GM03348 (cell line): ENCODE measurements around the gene SLC4A9.
"Not testable (repeated sequence)": the region's sequence is repeated elsewhere in the genome, so short reads cannot be mapped to it uniquely, and the experiment has no call there.

Experiments used
- DNase-seq: peaks from one replicate; pipeline ENCODE4 v3.0.0; 2012; ENCODE audit warnings: low spot score

The SLC4A9 gene

DNA sequence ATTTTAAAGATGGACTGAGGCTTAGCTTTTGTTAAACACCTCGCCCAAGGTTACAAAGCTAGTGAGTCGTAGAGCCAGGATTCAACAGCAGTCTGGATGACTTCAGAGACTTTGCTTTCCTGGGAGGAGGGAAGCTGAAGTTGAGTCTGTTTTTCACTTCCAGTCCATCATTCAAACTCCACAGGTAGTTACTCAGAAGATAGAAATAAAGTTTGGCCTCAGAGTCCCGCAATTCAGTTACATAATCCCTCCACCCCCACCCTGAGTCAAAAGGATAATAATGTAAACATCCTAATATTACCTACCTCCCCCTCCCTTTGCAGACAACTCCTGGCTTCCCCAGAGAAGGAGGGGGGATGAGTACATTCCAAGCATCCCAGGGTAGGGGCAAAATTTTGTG, 21.7 kb upstream of the SLC4A9 start:
- DNase-seq: no peak

DNA sequence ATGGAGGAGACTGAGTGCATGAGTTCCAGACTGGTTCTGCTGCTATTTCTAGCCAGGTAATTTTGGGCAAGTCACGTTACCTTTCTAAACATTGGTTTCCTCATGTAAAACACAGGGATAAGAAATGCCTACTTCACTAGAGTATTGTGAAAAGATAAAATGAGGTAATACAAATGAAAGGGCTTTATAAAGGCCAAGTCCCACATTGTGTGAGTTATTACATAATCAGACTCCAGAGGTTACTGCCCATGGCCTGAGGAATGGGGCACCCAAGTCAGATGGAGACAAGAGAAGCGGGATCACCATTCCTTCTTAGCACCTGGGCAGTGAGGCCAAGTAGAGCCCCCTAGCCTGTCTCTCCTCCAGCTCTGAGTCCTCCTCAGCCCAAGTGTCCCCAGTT, 21.1 kb upstream of the SLC4A9 start:
- no peak for DNase-seq

DNA sequence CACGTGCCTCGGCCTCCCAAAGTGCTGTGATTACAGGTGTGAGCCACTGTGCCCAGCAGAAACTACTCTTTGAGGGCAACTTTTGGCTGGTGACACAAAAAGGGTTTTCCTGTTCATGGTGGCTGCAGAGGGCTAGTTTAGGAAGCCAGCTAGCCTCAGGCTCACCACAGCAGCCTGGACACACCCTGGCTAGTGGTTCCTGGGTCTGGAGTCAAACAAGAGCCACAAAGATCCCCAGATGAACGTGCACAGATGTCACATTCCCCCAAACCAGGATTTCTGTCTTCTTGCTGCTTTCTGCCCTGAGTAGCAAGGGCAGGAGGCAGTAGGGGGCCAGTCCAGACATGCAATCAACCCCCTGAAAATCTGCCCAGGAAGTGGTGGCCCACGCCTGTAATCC, 20.4 kb upstream of the SLC4A9 start:
- no peak for DNase-seq

DNA sequence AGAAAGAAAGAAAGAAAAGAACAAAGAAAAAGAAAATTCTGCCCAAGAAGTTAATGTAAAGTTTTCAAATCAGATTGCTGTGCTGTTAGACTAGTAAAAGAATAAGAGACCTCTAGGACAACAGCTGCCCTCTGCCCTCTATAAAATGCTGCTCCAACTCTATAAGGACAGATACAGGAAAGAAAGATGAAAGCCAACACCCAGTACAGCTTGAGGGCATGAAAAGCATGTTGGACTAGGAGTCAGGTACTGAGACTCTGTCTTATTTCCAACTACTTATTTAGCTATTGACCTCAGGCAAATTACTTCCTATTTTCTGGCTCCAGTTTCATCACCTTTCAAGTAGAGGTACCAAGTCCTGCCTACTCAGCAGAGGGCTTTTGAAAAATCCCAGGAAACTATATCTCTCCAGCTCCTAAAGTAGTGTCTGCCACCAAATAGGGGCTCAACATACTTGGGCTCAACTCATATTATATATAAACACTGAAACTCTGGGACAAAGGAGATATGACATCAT, 19.3 kb upstream of the SLC4A9 start:
- no peak for DNase-seq

DNA sequence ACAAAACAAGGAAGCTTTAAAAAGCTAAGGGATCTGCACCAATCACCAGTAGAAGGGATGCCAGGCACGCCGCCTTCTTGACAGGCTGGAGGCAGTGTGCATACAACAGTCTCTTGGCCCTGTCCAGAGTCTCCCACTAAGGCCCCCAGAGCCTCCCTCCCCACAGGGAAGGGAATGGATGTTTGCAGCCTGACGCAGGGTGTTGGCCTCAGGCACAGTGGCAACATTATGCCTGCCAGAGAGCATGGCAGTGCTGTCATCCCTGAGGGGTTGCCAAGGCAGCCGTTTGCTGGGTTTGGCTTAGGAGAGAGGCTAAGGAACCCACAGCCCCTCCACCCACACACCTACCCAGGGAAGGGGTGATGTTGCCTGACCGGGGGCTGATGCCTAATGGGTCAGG, 18.4 kb upstream of the SLC4A9 start:
- no peak for DNase-seq

DNA sequence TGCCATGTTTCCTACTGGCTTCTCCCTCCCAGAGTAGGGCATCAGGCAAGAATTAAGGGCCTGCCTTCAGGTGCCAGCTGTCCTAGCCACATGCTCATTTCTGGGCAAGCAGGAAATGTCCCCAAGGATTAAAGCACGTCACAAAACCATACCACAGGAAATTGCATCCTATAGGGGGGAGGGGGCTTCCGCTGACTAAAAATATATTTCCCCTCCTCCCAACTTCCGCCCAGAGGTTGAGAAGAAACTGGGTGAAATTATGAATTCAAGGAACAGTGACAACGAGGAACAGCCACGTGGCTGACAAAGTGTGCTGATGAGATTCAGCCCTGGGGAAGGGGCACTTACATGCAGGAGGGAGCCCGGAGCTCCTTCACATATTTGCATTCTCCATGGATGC, 17.7 kb upstream of the SLC4A9 start:
- no peak for DNase-seq

DNA sequence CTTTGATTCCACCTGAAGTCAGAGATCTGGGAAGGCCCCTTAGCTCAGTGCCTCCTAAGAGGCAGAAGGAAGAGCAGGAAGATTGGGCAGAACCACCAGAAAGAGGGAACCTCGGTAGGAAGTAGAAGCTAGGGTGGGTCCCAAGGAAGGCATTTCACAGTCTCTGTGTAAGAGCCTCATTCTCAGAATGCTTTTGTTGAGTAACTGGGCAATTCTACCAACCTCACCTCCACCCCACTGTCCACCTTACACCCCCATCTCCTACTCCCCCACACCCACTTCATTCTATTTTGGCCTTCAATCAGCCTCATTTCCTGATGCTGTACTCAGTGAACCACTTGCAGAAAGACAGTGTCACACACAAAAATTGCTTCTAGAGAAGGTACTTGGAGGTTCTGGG, 17.1 kb upstream of the SLC4A9 start:
- DNase-seq: no peak

DNA sequence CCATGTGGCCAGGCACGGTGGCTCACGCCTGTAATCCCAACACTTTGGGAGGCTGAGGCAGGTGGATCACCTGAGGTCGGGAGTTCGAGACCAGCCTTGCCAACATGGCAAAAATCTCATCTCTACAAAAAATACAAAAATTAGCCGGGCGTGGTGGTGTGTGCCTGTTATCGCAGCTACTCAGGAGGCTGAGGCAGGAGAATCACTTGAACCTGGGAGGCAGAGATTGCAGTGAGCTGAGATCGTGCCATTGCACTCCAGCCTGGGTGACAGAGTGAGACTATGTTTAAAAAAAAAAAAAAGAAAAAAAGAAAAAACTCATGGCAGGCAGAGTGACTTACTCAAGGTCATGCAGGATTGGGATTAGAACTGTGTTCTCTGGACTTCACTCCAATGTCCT, 16.1 kb upstream of the SLC4A9 start:
- not testable (repeated sequence) for DNase-seq

DNA sequence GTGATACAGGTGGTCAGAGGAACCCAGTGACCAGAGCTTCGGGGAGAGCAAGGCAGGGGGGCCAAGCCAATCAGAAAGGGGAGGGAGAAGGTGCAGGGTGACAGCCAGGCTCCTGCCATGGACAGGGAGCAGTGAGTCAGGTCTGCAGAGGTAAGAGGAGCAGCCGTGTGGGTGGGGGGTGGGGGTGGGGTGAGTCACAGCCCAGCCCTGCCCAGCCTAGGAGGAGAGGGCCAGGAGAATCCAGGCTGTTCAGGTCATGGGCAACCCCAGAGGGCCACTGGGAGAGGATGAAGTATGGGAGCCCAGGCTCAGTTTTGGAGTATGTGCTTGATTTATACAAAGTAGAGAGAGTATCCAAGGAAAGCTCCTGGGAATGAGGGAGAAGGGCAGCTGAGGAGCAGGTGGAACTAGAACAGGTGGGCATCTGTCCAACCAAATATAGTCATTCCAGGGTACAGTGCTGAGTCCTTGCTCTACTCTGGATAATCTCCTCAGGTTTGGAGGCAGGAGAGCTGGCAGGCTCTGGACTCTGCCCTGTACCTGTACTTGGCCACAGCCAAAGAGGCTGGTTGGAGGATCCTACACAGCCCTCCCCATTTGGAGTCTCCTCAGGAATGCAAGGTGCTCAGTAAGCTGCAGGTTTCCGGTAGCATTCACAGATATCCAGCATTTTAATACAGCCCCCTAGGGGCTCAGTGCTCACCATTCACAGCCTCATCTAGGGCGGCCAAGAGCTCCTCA, 15.1 kb upstream of the SLC4A9 start:
- no peak for DNase-seq

DNA sequence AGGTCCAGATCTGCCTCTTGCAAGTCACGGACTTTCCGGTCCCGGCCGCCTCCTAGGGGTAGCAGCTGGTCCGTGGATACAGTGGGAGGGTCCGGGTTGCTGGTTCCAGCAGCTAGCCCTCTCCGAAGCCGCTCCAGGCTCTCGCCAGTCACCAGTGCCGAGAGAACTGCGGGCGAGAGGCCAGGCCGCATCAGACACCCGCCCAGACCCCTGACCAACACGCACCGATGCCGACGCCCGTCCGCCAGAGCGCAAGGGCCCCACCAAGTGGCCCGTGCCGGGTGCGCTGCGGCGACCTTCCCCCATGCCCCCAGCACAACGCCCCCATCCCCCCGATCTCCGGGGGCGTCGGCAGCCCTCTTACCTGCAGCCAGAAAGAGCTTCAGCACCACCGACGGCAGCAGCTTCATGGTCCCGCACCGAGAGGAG, 14.1 kb upstream of the SLC4A9 start:
- peak; percentile 81 for DNase-seq

DNA sequence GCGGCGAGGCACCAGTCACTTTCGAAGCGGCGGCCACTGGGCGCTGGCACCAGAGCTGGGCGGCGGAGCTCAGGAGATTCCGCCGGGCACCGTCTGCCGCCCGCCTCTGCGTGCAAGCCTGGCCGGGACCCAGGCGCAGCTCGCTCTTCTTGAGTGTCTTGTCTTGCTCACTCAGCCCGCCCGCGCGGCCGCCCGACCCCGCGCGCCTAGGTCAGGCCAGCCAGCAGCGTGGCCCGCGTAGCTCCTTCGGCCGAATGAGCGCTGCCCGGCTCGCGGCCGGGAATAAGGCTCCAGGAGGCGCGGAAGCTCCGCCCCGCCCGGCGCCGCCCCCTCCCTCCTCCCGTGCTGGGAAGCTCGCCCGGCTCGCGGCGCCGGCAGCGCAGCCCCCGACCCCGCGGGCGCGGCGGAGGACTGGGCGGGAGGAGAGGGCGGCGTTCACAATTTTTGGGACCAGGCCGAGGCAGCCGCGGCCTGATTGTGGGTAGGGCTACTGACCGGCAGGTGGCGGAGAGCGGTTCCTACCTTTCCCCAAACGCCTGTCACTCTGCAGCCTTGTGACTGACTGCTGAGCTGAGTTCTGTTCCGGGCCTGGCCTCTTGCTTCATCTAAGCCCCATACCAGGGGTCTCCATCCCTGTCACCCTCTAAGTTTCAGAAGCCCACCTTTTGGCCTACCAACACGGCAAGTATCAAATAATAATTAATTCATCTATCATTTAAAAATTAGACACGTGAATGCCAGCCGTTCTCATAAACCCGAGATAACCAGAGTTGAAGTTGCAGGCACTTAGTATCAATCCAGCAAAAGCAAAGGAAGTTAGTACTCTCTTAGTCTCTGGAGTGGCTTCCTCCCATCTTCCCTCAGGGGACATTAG, 13.4 kb upstream of the SLC4A9 start, which contains the start of gene HBEGF:
HBEGF (minus strand) TSS at position 256 of the 874 bp plus-strand sequence. CDS start 275 bp downstream, outside the sequence.
- peak; percentile 95 for DNase-seq

DNA sequence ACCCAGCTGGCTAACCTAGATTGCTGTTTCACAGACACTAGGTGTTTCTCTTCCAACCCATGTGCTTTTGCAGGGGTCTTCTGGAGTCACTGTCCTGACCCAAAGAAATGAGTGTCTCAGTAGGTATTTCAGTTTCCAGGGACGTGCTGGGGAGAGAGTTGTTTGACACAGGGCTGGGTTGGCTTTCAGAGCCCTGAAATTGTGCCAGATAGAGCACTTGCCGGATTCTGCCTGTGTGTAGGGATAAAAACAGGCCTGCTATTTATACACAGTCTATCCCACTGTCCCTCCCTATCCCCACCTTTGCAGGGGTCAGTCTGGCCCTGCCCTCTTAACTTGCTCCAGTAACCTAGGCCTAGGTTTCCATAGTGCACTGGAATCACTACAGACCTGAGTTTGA, 12.6 kb upstream of the SLC4A9 start:
- DNase-seq: no peak

DNA sequence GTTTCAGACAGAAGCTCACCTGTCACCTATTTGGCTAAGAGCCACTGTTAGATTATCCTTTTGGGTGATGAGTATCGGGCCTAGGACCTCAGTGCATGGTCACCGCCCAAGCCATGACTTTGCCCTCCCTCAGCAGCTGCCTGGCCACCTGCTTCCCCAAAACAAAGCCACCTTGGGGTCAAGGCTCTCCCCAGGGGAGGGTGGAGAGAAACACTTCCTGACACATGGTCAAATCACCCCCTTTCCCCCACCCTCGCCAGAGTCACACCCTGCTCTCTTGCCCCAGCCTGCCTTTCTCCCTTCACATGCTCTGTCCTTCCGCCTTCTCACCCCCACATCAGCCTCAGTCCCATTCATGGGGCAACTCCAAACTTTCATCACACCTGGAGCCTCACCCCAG, 11.9 kb upstream of the SLC4A9 start:
- DNase-seq: no peak

DNA sequence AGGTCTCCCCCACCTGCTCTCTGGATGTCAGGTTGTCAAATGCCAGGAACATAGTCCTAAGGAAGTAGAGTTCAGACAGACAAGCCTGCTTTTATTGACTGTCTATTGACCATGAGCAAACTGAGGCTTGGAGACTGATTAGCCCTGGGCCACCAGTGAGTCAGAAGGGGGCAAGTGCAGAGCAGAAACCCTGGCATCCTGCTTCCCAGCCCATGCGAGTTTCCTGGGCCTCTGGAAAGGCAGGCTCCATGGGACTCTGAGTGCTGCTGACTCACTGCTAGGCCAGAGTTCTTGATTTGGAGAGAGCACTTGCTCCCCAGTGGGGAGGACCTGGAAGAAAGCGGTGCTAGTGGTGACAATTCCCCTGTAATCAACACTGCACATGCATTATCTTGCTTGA, 10.8 kb upstream of the SLC4A9 start:
- no peak for DNase-seq

DNA sequence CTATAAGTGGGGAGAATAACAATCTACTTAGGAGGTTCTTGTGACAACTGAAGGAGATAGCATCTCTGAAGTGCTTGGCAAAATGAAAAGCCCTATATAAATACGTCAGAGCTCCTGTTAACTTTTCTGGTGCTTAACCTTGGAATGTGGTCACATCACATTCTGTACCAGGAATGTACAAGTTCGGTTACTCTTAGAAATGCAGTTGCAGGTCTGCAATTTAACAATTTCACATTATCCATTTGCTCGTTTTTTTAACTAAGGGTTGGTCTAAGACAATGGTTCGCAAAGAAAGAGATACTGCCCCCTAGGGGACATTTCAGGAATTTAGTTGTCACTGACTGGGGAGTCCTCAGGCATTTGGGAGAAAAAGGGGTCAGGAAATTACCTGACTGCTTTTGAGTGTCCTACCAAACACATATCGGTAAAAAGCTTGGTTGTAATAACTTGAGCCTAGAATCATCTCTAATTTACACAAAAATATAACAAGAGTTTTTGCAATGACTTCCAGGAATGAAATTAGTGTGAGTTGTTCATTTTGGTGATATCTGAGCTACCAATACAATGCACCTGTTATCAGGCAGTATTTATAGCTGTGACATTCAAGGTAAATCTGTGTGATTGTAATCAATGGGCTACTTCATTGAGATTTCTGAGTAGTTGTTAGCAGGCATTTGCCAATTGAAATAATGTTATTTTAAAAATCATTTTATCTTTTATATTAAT, 8.2 kb upstream of the SLC4A9 start:
- peak; percentile 80 for DNase-seq

DNA sequence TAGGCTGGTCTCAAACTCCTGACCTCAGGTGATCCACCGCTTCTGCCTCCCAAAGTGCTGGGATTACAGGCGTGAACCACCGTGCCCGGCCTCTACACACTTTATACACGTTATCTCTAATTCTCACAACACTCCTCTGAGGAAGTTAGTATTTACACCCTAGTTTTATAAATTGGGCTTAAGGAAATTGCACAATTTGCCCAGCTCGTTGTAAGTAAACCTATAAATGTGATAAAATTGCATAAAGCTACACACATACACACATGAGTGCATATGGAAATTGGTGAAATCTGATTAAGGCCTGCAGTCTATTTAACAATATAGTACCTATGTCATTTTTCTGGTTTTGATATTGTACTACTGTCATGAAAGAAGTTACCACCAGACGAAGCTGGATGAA, 4.4 kb upstream of the SLC4A9 start:
- no peak for DNase-seq

DNA sequence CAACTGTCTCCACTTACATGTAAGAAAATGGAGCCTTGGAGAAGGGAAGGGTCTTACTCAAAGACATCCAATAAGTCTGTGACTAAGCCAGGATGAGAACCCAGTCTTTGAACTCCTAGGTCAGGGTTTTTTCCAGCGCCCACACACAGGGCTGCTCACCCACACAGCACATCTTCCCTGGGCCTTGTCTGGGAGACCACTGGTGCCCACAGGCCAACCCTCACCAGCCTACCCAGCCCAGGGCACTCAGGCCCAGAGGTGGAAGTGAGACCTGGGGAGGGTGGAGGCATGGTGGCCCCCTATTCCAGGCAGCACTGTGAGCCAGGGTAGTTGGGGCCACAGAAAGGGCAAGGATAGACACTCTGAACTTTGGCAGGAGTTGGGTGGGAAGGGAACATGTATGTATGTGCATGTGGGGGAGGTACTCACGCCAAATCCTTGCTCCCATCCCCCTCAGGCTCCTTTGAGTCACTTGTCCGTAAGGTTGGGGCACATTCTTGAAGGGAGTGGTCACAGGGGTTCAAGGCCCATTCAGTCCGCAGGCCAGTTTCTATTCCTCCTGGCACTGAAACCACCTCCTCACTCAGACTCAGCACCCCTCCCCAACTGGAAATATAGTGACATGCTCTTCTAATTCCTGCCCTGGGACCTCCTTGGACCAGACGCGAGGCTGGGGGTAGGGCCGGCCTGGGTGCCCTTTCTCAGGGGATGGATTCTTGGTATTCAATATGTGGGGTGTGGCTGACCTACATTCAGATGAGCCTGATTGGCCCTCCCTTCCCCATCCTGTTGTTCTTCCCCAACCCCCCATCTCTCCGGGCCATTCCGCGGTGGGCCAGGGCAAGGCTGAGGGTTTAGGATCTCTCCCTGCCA, 2.9 kb upstream of the SLC4A9 start:
- no peak for DNase-seq

DNA sequence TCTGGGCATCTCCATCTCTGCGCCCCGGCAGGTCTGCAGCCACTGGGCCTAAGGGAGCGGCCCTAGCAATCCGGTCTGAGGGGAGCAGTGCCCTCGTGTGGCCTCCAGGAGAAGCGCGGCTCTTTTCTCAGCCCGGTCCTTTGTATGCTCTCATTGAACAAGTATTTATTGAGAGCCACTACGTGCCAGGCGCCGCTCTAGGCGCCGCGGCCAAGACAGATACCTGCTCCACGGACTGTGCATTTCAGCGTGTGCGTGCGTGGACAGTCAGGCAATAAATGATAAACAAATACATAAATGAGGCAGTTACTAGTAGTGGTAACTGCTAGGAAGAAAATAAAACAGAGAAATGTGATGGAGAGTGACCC, 2.3 kb upstream of the SLC4A9 start:
- peak; percentile 93 for DNase-seq

DNA sequence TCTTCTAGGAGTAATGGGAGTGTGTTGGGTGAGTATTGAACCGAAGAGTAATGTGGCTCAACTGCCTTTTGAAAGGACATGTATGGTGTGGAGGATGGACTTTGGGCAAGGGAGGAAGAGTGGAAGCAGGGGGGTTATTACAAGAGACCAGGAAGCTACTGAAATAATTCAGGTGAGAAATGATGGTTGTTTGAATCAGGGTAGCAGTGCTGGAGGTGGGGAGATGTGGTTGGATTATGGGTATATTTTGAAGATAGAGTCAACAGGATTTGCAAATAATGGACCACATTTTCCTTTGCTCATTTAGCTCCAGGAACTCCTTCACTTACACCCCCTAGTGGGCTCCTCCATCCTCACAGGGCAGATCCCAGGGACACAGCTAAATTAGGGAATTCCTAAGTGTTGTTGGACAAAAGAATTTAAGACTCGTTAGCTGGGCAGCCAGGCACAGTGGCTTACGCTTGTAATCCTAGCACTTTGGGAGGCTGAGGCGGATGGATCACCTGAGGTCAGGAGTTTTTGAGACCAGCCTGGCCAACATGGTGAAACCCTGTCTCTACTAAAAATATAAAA, 1.2 kb upstream of the SLC4A9 start:
- peak; percentile 76 for DNase-seq

DNA sequence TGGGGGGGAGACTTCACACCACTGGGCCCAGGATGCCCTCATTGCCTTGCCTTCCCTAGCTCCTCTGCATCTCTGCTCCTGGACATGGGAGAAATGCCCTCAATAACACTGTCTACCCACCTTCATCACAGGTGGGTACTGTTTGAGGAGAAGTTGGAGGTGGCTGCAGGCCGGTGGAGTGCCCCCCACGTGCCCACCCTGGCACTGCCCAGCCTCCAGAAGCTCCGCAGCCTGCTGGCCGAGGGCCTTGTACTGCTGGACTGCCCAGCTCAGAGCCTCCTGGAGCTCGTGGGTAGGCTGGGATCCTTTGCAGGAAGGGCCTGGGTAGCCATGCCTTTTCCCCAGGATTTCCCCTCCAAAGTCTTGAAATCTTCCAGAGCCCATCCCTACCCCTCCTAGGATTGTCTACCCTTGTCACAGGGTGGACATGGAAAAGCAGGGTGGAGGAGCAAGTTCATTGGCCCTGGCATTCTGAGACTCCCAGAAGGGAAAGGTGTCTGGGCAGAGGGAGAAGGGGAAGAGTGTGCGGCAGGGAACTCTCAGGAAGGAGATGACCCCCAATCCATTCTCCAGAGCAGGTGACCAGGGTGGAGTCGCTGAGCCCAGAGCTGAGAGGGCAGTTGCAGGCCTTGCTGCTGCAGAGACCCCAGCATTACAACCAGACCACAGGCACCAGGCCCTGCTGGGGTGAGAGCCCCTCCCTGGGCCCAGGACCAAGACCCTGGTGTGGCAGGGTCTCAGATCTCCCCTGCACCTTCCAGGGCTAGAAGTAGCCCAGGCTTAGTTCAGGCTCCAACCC, 886 bp downstream of the SLC4A9 start:
- no peak for DNase-seq
